WTC11 (cell line): ENCODE measurements around the gene NOL12. TPM values are rescaled to one million over a fixed set of nuclear protein-coding genes. Genes with fewer than 3 reads are reported as not detected.

Experiments
- ATAC-seq: fragments of 200-7000 bp; cut with Tn5 transposase; 2 replicates; pipeline ENCODE4 v1.10.0; 2021; ENCODE audit warnings: mild to moderate bottlenecking, moderate library complexity
- CTCF ChIA-PET: fragments of 300-600 bp; sonication (Branson Sonifier 250); formaldehyde crosslinking; loops from one replicate; lab custom pipeline; 2021; ENCODE audit warnings: antibody characterized with exemption; lab: Charles Lee
- POLR2A ChIA-PET: fragments of 350-600 bp; sonication (Branson Sonifier 250); formaldehyde crosslinking; loops from one replicate; lab custom pipeline; 2021; ENCODE audit warnings: antibody characterized with exemption; lab: Charles Lee
- DNase-seq: peaks from one replicate; pipeline ENCODE4 v3.0.0; 2021; ENCODE audit warnings: low spot score
- H3K27ac Mint-ChIP-seq: 2 replicates; pipeline ENCODE4 v1.8.0; 2021; ENCODE audit warnings: mixed read lengths
- H3K27me3 Mint-ChIP-seq: 2 replicates; pipeline ENCODE4 v1.8.0; 2021; ENCODE audit warnings: low read depth, mild to moderate bottlenecking, moderate library complexity, mixed read lengths
- H3K36me3 Mint-ChIP-seq: 2 replicates; pipeline ENCODE4 v1.8.0; 2021; ENCODE audit warnings: mixed read lengths
- H3K4me1 Mint-ChIP-seq: 2 replicates; pipeline ENCODE4 v1.8.0; 2022; ENCODE audit warnings: mixed read lengths
- H3K4me3 Mint-ChIP-seq: 2 replicates; pipeline ENCODE4 v1.8.0; 2021; ENCODE audit warnings: mild to moderate bottlenecking, moderate library complexity, mixed read lengths
- H3K9me3 Mint-ChIP-seq: 2 replicates; pipeline ENCODE4 v1.8.0; 2021; ENCODE audit warnings: mixed read lengths
- ATF1 ChIP-seq: sonication (generic); formaldehyde crosslinking; IDR thresholded peaks from 2 replicates; pipeline ENCODE4 v1.8.1; 2023; ENCODE audit warnings: mild to moderate bottlenecking, moderate library complexity, missing genetic modification reagents
- CREM ChIP-seq: sonication (generic); formaldehyde crosslinking; IDR thresholded peaks from 2 replicates; pipeline ENCODE4 v1.8.1; 2022; ENCODE audit warnings: mild to moderate bottlenecking, missing genetic modification reagents, moderate library complexity
- FOXP1 ChIP-seq: sonication (generic); formaldehyde crosslinking; IDR thresholded peaks from 2 replicates; pipeline ENCODE4 v1.8.0; 2022; ENCODE audit warnings: missing genetic modification reagents, mild to moderate bottlenecking, moderate library complexity, borderline replicate concordance
- GABPB1 ChIP-seq: sonication (generic); formaldehyde crosslinking; IDR thresholded peaks from 2 replicates; pipeline ENCODE4 v1.8.1; 2023; ENCODE audit warnings: mild to moderate bottlenecking, missing genetic modification reagents
- GRHL2 ChIP-seq: fragments of 250-450 bp; sonication (Bioruptor Pico); IDR thresholded peaks from 2 replicates; pipeline ENCODE4 v1.8.0; 2022; ENCODE audit warnings: mild to moderate bottlenecking, moderate library complexity; ENCODE audit not compliant: insufficient replicate concordance, severe bottlenecking
- HMGA2 ChIP-seq: fragments of 250-450 bp; sonication (Bioruptor Pico); IDR thresholded peaks from 2 replicates; pipeline ENCODE4 v1.4.0; 2021; ENCODE audit warnings: mild to moderate bottlenecking, moderate library complexity
- IRF2 ChIP-seq: sonication (generic); formaldehyde crosslinking; IDR thresholded peaks from 2 replicates; pipeline ENCODE4 v1.8.0; 2022; ENCODE audit warnings: low read depth, missing genetic modification reagents, borderline replicate concordance
- NFYB ChIP-seq: sonication (generic); formaldehyde crosslinking; conservative IDR thresholded peaks from 2 replicates; pipeline ENCODE4 v1.8.0; 2022; ENCODE audit warnings: low read depth, missing genetic modification reagents
- NR2C2 ChIP-seq: sonication (generic); formaldehyde crosslinking; IDR thresholded peaks from 2 replicates; pipeline ENCODE4 v1.8.0; 2022; ENCODE audit warnings: mild to moderate bottlenecking, missing genetic modification reagents
- OVOL2 ChIP-seq: fragments of 250-450 bp; sonication (Bioruptor Pico); IDR thresholded peaks from 2 replicates; pipeline ENCODE4 v1.9.0; 2021; ENCODE audit warnings: mild to moderate bottlenecking, borderline replicate concordance
- SOX15 ChIP-seq: fragments of 250-450 bp; sonication (Bioruptor Pico); IDR thresholded peaks from 2 replicates; pipeline ENCODE4 v1.9.0; 2021; ENCODE audit warnings: mild to moderate bottlenecking
- SP1 ChIP-seq: sonication (generic); formaldehyde crosslinking; conservative IDR thresholded peaks from 2 replicates; pipeline ENCODE4 v1.8.1; 2022; ENCODE audit warnings: missing genetic modification reagents
- TEAD1 ChIP-seq: sonication (generic); formaldehyde crosslinking; IDR thresholded peaks from 2 replicates; pipeline ENCODE4 v1.8.0; 2022; ENCODE audit warnings: mild to moderate bottlenecking, missing genetic modification reagents
- ZNF121 ChIP-seq: sonication (generic); formaldehyde crosslinking; IDR thresholded peaks from 2 replicates; pipeline ENCODE4 v1.8.0; 2023; ENCODE audit warnings: missing genetic modification reagents
- ZNF232 ChIP-seq: sonication (generic); formaldehyde crosslinking; IDR thresholded peaks from 2 replicates; pipeline ENCODE4 v1.8.0; 2022; ENCODE audit warnings: mild to moderate bottlenecking, missing genetic modification reagents
- ZNF263 ChIP-seq: sonication (generic); formaldehyde crosslinking; IDR thresholded peaks from 2 replicates; pipeline ENCODE4 v1.8.1; 2022; ENCODE audit warnings: low read depth, mild to moderate bottlenecking, moderate library complexity, missing genetic modification reagents
- total RNA-seq: library from RNA; stranded (reverse); gene quantifications from 3 replicates; pipeline ENCODE4 v1.2.3, GENCODE V29; 2021
- TF ChIP-seq, protein P1 (sequence below): sonication (generic); formaldehyde crosslinking; conservative IDR thresholded peaks from 2 replicates; pipeline ENCODE4 v1.8.1; 2022; ENCODE audit warnings: mild to moderate bottlenecking, missing genetic modification reagents
- TF ChIP-seq, protein P2 (sequence below): fragments of 250-450 bp; sonication (Bioruptor Pico); IDR thresholded peaks from 2 replicates; pipeline ENCODE4 v1.9.0; 2021; ENCODE audit warnings: moderate library complexity, mild to moderate bottlenecking, inconsistent platforms, borderline replicate concordance
- TF ChIP-seq, protein P3 (sequence below): sonication (generic); formaldehyde crosslinking; IDR thresholded peaks from 2 replicates; pipeline ENCODE4 v1.8.1; 2023; ENCODE audit warnings: mild to moderate bottlenecking, missing genetic modification reagents, moderate library complexity
- TF ChIP-seq, protein P4 (sequence below): fragments of 250-450 bp; sonication (Bioruptor Pico); IDR thresholded peaks from 2 replicates; pipeline ENCODE4 v1.9.0; 2021; ENCODE audit warnings: mild to moderate bottlenecking
- TF ChIP-seq, protein P5 (sequence below): sonication (generic); formaldehyde crosslinking; IDR thresholded peaks from 2 replicates; pipeline ENCODE4 v1.8.1; 2022; ENCODE audit warnings: missing genetic modification reagents, borderline replicate concordance
- TF ChIP-seq, protein P6 (sequence below): fragments of 200-600 bp; IDR thresholded peaks from 2 replicates; pipeline ENCODE4 v1.8.0; 2022; ENCODE audit warnings: antibody characterized with exemption
- TF ChIP-seq, protein P7 (sequence below): sonication (generic); formaldehyde crosslinking; IDR thresholded peaks from 2 replicates; pipeline ENCODE4 v1.8.0; 2022; ENCODE audit warnings: mild to moderate bottlenecking, missing genetic modification reagents

NOL12 gene
- total RNA-seq, 1 experiment from 2014 or later: 24.9 TPM

DNA sequence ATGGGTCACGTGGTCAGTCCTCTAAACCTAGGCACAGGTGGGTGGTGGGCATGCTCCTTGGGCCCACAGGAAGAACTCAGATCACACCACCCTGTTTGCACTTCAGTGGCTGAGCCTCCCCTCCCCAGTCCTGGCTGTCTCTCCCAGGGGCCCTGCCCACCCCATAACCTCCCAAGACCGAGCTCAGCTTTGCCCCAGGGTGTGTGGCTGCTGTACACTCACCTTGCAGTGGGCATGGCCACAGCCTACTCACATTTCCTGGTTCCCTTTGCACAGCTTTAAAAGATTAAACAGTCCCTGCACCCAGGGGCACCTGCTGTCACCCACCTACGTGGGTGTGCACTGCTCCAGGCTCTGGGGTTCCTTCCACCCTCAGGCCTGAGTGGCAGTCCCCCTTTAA, 24.5 kb downstream of the NOL12 start:
- no peaks in the 10 kb centered on the region for H3K9me3 Mint-ChIP-seq
- H3K4me3 Mint-ChIP-seq: no peak overlapping the region
- H3K27ac Mint-ChIP-seq: no peak overlapping the region
- no peaks in the 10 kb centered on the region for H3K27me3 Mint-ChIP-seq
- peaks cover 3% of the 10 kb centered on the region; the same call in 1 of the 2 replicates for H3K4me1 Mint-ChIP-seq
- CTCF ChIA-PET: no interaction called here
- TF ChIP-seq NFYB (CRISPR knock-in tag): no peak
- TF ChIP-seq, protein P1, sequence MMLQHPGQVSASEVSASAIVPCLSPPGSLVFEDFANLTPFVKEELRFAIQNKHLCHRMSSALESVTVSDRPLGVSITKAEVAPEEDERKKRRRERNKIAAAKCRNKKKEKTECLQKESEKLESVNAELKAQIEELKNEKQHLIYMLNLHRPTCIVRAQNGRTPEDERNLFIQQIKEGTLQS (CRISPR knock-in tag): no peak
- no peak for TF ChIP-seq NR2C2
- TF ChIP-seq IRF2 (CRISPR knock-in tag): no peak
- no peak for TF ChIP-seq OVOL2 (CRISPR knock-in tag)
- TF ChIP-seq, all 79 proteins: peak for 0
- ATAC-seq: no peak
- POLR2A ChIA-PET: no interaction called here
- no peak for DNase-seq
- peaks cover 47% of the 10 kb centered on the region for H3K36me3 Mint-ChIP-seq

DNA sequence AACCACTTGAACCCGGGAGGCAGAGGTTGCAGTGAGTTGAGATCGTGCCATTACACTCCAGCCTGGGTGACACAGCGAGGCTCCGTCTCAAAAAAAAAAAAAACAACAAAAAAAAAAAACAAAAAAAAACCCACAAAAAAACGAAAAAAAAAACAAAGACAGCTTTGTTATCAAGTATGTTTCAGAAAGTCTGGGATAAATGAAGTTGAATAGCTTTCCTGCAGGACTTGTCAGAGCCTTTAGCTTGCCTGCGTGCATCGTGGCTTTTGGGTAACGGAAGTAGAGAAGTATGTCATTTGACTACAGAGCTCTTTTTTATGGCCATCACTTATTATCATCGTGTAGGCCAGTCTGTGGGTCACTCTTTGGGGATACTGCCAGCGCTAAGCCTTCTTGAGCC, 25.3 kb downstream of the NOL12 start:
- ChIA-PET CTCF (interaction anchor here (0.6 to 1.5 kb wide), 4 partner anchors 14 to 112 kb away, joined by 3 to 6 read pairs (median 4); no protein-coding TSS in a partner anchor), POLR2A (interaction anchor here (0.6 kb wide), 1 partner anchor 1289 kb away, joined by 4 read pairs; no protein-coding TSS in a partner anchor)
- H3K9me3 Mint-ChIP-seq: peaks cover under 1% of the 10 kb centered on the region; the same call in 1 of the 2 replicates
- DNase-seq (no peak), ATAC-seq (no peak)
- peaks cover 3% of the 10 kb centered on the region; the same call in 1 of the 2 replicates for H3K4me1 Mint-ChIP-seq
- H3K27me3 Mint-ChIP-seq: no peaks in the 10 kb centered on the region
- no peak overlapping the region for H3K27ac Mint-ChIP-seq
- no peak overlapping the region for H3K4me3 Mint-ChIP-seq
- H3K36me3 Mint-ChIP-seq: peaks cover 42% of the 10 kb centered on the region
- TF ChIP-seq TEAD1 (CRISPR knock-in tag) (no peak), SOX15 (CRISPR knock-in tag) (no peak), ATF1 (CRISPR knock-in tag) (no peak), HMGA2 (CRISPR knock-in tag) (no peak), CREM (CRISPR knock-in tag) (no peak), GABPB1 (CRISPR knock-in tag) (no peak)
- TF ChIP-seq, protein P2, sequence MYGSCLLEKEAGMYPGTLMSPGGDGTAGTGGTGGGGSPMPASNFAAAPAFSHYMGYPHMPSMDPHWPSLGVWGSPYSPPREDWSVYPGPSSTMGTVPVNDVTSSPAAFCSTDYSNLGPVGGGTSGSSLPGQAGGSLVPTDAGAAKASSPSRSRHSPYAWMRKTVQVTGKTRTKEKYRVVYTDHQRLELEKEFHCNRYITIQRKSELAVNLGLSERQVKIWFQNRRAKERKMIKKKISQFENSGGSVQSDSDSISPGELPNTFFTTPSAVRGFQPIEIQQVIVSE (CRISPR knock-in tag): no peak
- TF ChIP-seq, protein P1 (CRISPR knock-in tag): no peak
- TF ChIP-seq, protein P3, sequence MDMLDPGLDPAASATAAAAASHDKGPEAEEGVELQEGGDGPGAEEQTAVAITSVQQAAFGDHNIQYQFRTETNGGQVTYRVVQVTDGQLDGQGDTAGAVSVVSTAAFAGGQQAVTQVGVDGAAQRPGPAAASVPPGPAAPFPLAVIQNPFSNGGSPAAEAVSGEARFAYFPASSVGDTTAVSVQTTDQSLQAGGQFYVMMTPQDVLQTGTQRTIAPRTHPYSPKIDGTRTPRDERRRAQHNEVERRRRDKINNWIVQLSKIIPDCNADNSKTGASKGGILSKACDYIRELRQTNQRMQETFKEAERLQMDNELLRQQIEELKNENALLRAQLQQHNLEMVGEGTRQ (CRISPR knock-in tag): no peak

DNA sequence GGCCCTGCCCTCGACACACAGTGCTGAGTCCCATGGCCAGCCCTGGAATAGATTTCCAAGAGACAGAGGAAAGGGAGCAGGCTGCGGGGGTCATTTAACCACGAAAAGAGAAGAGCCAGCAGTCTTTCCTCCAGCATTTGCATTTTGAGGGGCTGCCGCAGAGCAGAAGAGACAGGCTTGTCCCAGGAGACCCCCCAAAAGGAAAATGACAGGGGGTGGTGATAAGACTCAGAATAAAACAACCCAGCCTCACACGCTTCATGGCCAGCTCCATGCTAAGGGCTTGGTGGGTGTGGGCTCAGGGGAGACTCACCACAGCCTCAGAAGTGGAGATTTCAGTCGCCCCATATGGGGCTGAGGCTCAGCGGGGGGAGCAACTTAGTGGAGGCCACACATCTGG, 27.6 kb downstream of the NOL12 start:
- no peak for ATAC-seq
- POLR2A ChIA-PET: no interaction called here
- H3K27me3 Mint-ChIP-seq: no peaks in the 10 kb centered on the region
- no peak for DNase-seq
- peaks cover 46% of the 10 kb centered on the region for H3K36me3 Mint-ChIP-seq
- peaks cover 3% of the 10 kb centered on the region; the same call in 1 of the 2 replicates for H3K4me1 Mint-ChIP-seq
- no peak overlapping the region for H3K4me3 Mint-ChIP-seq
- H3K27ac Mint-ChIP-seq: no peak overlapping the region
- H3K9me3 Mint-ChIP-seq: peaks cover 7% of the 10 kb centered on the region
- CTCF ChIA-PET: interaction anchor here (1.5 kb wide), 1 partner anchor 70 kb away, joined by 3 read pairs; no protein-coding TSS in a partner anchor
- TF ChIP-seq ZNF263 (CRISPR knock-in tag): no peak
- TF ChIP-seq, protein P4, sequence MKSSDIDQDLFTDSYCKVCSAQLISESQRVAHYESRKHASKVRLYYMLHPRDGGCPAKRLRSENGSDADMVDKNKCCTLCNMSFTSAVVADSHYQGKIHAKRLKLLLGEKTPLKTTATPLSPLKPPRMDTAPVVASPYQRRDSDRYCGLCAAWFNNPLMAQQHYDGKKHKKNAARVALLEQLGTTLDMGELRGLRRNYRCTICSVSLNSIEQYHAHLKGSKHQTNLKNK: no peak
- TF ChIP-seq, protein P5, sequence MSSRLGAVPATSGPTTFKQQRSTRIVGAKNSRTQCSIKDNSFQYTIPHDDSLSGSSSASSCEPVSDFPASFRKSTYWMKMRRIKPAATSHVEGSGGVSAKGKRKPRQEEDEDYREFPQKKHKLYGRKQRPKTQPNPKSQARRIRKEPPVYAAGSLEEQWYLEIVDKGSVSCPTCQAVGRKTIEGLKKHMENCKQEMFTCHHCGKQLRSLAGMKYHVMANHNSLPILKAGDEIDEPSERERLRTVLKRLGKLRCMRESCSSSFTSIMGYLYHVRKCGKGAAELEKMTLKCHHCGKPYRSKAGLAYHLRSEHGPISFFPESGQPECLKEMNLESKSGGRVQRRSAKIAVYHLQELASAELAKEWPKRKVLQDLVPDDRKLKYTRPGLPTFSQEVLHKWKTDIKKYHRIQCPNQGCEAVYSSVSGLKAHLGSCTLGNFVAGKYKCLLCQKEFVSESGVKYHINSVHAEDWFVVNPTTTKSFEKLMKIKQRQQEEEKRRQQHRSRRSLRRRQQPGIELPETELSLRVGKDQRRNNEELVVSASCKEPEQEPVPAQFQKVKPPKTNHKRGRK (CRISPR knock-in tag): no peak
- TF ChIP-seq SP1 (CRISPR knock-in tag): no peak
- TF ChIP-seq, protein P6, sequence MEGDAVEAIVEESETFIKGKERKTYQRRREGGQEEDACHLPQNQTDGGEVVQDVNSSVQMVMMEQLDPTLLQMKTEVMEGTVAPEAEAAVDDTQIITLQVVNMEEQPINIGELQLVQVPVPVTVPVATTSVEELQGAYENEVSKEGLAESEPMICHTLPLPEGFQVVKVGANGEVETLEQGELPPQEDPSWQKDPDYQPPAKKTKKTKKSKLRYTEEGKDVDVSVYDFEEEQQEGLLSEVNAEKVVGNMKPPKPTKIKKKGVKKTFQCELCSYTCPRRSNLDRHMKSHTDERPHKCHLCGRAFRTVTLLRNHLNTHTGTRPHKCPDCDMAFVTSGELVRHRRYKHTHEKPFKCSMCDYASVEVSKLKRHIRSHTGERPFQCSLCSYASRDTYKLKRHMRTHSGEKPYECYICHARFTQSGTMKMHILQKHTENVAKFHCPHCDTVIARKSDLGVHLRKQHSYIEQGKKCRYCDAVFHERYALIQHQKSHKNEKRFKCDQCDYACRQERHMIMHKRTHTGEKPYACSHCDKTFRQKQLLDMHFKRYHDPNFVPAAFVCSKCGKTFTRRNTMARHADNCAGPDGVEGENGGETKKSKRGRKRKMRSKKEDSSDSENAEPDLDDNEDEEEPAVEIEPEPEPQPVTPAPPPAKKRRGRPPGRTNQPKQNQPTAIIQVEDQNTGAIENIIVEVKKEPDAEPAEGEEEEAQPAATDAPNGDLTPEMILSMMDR: no peak
- no peak for TF ChIP-seq NR2C2
- TF ChIP-seq, protein P7, sequence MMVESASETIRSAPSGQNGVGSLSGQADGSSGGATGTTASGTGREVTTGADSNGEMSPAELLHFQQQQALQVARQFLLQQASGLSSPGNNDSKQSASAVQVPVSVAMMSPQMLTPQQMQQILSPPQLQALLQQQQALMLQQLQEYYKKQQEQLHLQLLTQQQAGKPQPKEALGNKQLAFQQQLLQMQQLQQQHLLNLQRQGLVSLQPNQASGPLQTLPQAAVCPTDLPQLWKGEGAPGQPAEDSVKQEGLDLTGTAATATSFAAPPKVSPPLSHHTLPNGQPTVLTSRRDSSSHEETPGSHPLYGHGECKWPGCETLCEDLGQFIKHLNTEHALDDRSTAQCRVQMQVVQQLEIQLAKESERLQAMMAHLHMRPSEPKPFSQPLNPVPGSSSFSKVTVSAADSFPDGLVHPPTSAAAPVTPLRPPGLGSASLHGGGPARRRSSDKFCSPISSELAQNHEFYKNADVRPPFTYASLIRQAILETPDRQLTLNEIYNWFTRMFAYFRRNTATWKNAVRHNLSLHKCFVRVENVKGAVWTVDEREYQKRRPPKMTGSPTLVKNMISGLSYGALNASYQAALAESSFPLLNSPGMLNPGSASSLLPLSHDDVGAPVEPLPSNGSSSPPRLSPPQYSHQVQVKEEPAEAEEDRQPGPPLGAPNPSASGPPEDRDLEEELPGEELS: no peak
- TF ChIP-seq, protein P3 (CRISPR knock-in tag): no peak
- no peak for TF ChIP-seq FOXP1
- TF ChIP-seq ATF1 (CRISPR knock-in tag): no peak
- no peak for TF ChIP-seq ZNF232 (CRISPR knock-in tag)
- TF ChIP-seq GRHL2 (CRISPR knock-in tag): no peak
- no peak for TF ChIP-seq ZNF121 (CRISPR knock-in tag)
